ENCODE measurements around the gene NDUFB10. TPM values are rescaled to one million over a fixed set of nuclear protein-coding genes. Genes with fewer than 3 reads are reported as not detected.

Gene NDUFB10
- total and polyA plus RNA-seq, 4 donors = 93.9 to 195 (median 133) TPM

DNA sequence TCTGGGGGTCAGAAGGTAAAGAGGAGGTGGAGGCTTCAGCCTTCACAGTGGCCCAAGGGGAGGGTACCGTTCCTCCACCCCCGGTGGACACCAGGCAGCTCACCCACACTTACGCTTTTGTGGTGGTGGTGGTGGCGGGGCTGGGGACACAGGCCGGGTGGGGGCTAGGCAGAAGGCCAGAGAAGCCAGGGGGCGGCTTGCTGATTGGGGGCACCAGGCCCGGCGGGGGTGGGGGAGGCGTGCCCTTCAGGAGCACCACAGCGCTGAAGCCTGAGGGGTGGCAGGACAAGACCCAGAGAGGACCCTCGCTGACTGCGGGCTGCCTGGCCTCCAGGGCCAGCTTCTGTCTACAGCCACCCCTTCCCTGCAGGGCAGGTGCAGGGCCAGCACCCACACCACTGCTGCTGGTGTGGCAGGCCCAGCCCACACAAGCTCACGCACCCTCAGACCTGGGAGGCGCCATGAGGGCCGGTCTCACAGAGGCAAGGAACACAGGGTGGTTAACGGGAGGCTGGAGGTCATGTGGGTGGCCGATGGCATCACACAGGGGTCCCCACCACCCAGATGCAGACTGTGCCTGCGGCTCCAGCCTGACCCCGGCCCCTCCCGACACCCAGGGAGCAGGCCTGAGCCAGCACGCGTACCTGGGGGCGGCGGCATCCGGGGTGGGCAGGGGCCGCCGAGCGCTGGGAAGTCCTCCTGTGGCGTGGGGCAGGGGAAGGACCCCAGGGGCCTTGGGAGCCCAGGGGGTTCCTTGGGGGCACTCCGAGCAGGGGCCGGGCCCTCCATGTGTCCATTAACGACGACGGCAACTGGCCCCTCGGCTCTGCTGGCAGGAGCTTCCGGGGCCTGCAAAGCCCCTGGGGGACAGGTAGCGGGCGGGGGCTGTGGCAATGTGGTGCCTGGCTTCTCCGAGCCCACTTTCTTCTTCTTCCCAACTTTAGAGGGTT is 39.8 kb downstream of the NDUFB10 start:
- Histone ChIP-seq H3K4me3 (ENCODE audit: low read depth in 1 of 3, low read length in 3 of 3) (no peak overlapping the region), H3K27ac (ENCODE audit: low read depth in 1 of 2, low read length in 2 of 2) (no peak overlapping the region), H3K36me3 (ENCODE audit: control insufficient read depth in 4 of 4, insufficient read depth in 3 of 4, low read depth in 1 of 4, low read length in 3 of 4) (peaks cover 24 to 67% (median 28%) of the 10 kb centered on the region in 4 donors), H3K9me3 (ENCODE audit: control insufficient read depth in 4 of 4, low read length in 3 of 4) (no peaks in the 10 kb centered on the region), H3K4me1 (ENCODE audit: control insufficient read depth in 4 of 4, insufficient read depth in 4 of 4, low read length in 3 of 4) (peaks cover 2 to 9% (median 6%) of the 10 kb centered on the region in 4 donors), H3K9ac (ENCODE audit: low read depth in 1 of 2, low read length in 2 of 2) (no peak overlapping the region), H3K27me3 (ENCODE audit: control insufficient read depth in 4 of 4, insufficient read depth in 4 of 4, low read length in 3 of 4) (no peaks in the 10 kb centered on the region)
- WGBS = 96% methylated on average over 39 of the region's 39 CpGs
- no peak for DNase-seq (ENCODE audit: low spot score)
- TF ChIP-seq, protein P1, sequence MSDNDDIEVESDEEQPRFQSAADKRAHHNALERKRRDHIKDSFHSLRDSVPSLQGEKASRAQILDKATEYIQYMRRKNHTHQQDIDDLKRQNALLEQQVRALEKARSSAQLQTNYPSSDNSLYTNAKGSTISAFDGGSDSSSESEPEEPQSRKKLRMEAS (IDR thresholded peaks at IDR 0.05) = no peak
- TF ChIP-seq, protein P2, sequence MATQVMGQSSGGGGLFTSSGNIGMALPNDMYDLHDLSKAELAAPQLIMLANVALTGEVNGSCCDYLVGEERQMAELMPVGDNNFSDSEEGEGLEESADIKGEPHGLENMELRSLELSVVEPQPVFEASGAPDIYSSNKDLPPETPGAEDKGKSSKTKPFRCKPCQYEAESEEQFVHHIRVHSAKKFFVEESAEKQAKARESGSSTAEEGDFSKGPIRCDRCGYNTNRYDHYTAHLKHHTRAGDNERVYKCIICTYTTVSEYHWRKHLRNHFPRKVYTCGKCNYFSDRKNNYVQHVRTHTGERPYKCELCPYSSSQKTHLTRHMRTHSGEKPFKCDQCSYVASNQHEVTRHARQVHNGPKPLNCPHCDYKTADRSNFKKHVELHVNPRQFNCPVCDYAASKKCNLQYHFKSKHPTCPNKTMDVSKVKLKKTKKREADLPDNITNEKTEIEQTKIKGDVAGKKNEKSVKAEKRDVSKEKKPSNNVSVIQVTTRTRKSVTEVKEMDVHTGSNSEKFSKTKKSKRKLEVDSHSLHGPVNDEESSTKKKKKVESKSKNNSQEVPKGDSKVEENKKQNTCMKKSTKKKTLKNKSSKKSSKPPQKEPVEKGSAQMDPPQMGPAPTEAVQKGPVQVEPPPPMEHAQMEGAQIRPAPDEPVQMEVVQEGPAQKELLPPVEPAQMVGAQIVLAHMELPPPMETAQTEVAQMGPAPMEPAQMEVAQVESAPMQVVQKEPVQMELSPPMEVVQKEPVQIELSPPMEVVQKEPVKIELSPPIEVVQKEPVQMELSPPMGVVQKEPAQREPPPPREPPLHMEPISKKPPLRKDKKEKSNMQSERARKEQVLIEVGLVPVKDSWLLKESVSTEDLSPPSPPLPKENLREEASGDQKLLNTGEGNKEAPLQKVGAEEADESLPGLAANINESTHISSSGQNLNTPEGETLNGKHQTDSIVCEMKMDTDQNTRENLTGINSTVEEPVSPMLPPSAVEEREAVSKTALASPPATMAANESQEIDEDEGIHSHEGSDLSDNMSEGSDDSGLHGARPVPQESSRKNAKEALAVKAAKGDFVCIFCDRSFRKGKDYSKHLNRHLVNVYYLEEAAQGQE (IDR thresholded peaks at IDR 0.05) = no peak
- TF ChIP-seq HNF4G (IDR thresholded peaks at IDR 0.05) = no peak
- TF ChIP-seq SP1 (IDR thresholded peaks at IDR 0.05) = no peak
- TF ChIP-seq, protein P3, sequence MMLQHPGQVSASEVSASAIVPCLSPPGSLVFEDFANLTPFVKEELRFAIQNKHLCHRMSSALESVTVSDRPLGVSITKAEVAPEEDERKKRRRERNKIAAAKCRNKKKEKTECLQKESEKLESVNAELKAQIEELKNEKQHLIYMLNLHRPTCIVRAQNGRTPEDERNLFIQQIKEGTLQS (IDR thresholded peaks at IDR 0.05) = no peak

DNA sequence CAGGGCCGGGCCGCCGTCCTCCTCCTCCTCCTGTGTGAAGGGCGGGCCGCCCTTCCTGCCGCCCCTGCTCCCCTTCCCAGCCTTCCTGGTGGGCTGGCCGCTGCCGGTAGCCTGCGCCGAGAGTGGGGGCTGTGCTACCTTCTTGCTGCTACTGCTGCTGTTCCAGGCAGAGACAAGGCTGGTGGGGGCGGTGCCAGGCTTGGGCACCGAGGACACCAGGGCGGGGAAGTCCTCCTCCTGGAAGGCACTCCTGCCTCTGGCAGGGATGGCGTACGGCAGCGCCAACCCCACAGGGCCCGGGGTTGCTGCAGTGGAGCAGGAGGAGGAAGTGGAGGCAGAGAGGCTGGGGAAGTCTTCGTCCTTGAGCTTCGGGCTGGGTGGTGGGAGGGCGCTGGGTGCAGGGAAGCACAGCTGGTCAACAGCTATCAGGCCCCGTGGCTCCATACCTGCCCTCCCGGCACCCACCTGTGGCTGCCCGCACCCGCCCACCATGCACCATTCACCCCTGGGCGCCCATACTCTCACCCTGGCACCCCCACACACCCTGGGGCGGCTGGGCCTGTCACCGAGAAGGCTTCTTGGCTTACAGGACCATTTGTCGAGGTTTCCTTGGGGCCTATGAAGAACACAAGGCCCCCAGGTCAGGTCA is 40.7 kb downstream of the NDUFB10 start:
- no peak for DNase-seq (ENCODE audit: low spot score)
- 93% methylated on average over 28 of the region's 28 CpGs for WGBS

DNA sequence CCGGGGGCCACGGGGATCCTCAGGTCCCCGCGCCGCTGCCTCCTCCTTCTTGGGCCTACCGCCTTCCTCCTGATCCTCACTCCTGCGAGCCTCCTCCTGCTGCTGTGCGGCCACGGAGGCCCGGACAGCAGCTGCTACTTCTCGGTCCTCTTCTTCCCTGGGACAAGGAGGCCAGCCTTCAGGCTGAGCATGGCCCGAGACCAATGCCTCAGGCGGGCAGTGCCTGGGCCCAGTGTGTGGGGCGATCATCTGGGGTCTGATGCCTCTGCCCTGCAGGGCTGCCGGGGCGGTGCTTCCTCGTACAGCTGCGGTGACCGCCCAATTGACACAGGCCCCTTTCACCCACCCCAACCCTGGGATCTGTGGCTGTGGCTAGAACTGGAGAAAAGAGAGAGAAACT is 41.7 kb downstream of the NDUFB10 start:
- WGBS = 95% methylated on average over 19 of the region's 19 CpGs
- TF ChIP-seq RXRA (IDR thresholded peaks at IDR 0.05) = no peak
- TF ChIP-seq, protein P4, sequence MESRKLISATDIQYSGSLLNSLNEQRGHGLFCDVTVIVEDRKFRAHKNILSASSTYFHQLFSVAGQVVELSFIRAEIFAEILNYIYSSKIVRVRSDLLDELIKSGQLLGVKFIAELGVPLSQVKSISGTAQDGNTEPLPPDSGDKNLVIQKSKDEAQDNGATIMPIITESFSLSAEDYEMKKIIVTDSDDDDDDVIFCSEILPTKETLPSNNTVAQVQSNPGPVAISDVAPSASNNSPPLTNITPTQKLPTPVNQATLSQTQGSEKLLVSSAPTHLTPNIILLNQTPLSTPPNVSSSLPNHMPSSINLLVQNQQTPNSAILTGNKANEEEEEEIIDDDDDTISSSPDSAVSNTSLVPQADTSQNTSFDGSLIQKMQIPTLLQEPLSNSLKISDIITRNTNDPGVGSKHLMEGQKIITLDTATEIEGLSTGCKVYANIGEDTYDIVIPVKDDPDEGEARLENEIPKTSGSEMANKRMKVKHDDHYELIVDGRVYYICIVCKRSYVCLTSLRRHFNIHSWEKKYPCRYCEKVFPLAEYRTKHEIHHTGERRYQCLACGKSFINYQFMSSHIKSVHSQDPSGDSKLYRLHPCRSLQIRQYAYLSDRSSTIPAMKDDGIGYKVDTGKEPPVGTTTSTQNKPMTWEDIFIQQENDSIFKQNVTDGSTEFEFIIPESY (IDR thresholded peaks at IDR 0.05) = no peak
- TF ChIP-seq SP1 (IDR thresholded peaks at IDR 0.05) = no peak
- TF ChIP-seq TAF1 (conservative IDR thresholded peaks at IDR 0.05) = no peak
- no peak for TF ChIP-seq FOXA1 (IDR thresholded peaks at IDR 0.05)
- TF ChIP-seq, protein P1 (IDR thresholded peaks at IDR 0.05) = no peak
- no peak for TF ChIP-seq HNF4A (conservative IDR thresholded peaks at IDR 0.05)
- no peak for TF ChIP-seq YY1 (IDR thresholded peaks at IDR 0.05)
- TF ChIP-seq, protein P5, sequence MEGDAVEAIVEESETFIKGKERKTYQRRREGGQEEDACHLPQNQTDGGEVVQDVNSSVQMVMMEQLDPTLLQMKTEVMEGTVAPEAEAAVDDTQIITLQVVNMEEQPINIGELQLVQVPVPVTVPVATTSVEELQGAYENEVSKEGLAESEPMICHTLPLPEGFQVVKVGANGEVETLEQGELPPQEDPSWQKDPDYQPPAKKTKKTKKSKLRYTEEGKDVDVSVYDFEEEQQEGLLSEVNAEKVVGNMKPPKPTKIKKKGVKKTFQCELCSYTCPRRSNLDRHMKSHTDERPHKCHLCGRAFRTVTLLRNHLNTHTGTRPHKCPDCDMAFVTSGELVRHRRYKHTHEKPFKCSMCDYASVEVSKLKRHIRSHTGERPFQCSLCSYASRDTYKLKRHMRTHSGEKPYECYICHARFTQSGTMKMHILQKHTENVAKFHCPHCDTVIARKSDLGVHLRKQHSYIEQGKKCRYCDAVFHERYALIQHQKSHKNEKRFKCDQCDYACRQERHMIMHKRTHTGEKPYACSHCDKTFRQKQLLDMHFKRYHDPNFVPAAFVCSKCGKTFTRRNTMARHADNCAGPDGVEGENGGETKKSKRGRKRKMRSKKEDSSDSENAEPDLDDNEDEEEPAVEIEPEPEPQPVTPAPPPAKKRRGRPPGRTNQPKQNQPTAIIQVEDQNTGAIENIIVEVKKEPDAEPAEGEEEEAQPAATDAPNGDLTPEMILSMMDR (IDR thresholded peaks at IDR 0.05; ENCODE audit: low read depth, low read length, missing input control) = no peak

More for the DNA sequence above, 40.7 kb downstream of the NDUFB10 start:
- peaks cover 24 to 67% (median 28%) of the 10 kb centered on the region in 4 donors for H3K36me3 ChIP-seq (ENCODE audit: control insufficient read depth in 4 of 4, insufficient read depth in 3 of 4, low read depth in 1 of 4, low read length in 3 of 4)
- no peak overlapping the region for H3K9ac ChIP-seq (ENCODE audit: low read depth in 1 of 2, low read length in 2 of 2)
- H3K27me3 ChIP-seq (ENCODE audit: control insufficient read depth in 4 of 4, insufficient read depth in 4 of 4, low read length in 3 of 4) = no peaks in the 10 kb centered on the region
- no peak for TF ChIP-seq FOXA1 (IDR thresholded peaks at IDR 0.05)
- no peak for TF ChIP-seq YY1 (IDR thresholded peaks at IDR 0.05)
- TF ChIP-seq SP1 (IDR thresholded peaks at IDR 0.05) = no peak
- H3K9me3 ChIP-seq (ENCODE audit: control insufficient read depth in 4 of 4, low read length in 3 of 4) = no peaks in the 10 kb centered on the region
- no peak overlapping the region for H3K27ac ChIP-seq (ENCODE audit: low read depth in 1 of 2, low read length in 2 of 2)
- peaks cover 10 to 18% (median 15%) of the 10 kb centered on the region in 4 donors for H3K4me1 ChIP-seq (ENCODE audit: control insufficient read depth in 4 of 4, insufficient read depth in 4 of 4, low read length in 3 of 4)
- no peak overlapping the region for H3K4me3 ChIP-seq (ENCODE audit: low read depth in 1 of 3, low read length in 3 of 3)

More for the DNA sequence above, 41.7 kb downstream of the NDUFB10 start:
- Histone ChIP-seq H3K36me3 (ENCODE audit: control insufficient read depth in 4 of 4, insufficient read depth in 3 of 4, low read depth in 1 of 4, low read length in 3 of 4) (peaks cover 24 to 67% (median 28%) of the 10 kb centered on the region in 4 donors), H3K9me3 (ENCODE audit: control insufficient read depth in 4 of 4, low read length in 3 of 4) (no peaks in the 10 kb centered on the region), H3K4me3 (ENCODE audit: low read depth in 1 of 3, low read length in 3 of 3) (no peak overlapping the region), H3K27me3 (ENCODE audit: control insufficient read depth in 4 of 4, insufficient read depth in 4 of 4, low read length in 3 of 4) (no peaks in the 10 kb centered on the region), H3K9ac (ENCODE audit: low read depth in 1 of 2, low read length in 2 of 2) (no peak overlapping the region), H3K4me1 (ENCODE audit: control insufficient read depth in 4 of 4, insufficient read depth in 4 of 4, low read length in 3 of 4) (peaks cover 15 to 28% (median 21%) of the 10 kb centered on the region in 4 donors), H3K27ac (ENCODE audit: low read depth in 1 of 2, low read length in 2 of 2) (no peak overlapping the region)
- no peak for DNase-seq (ENCODE audit: low spot score)
